Ovary (tissue), 9 donors: ENCODE measurements around the gene ANKLE1. TPM values are rescaled to one million over a fixed set of nuclear protein-coding genes. Genes with fewer than 3 reads are reported as not detected.

ENCODE experiments used
- DNase-seq, 5 donors: peaks; one replicate each; pipeline ENCODE4 v3.0.0-alpha.2; 2019 to 2020
- H3K27ac ChIP-seq, 2 donors: fragments of 200-600 bp; one replicate each; pipeline versions ENCODE4 v1.5.1 to v1.8.0; 2019 to 2022
- H3K27me3 ChIP-seq: fragments of 200-600 bp; one replicate; pipeline ENCODE4 v1.8.0; 2022
- H3K36me3 ChIP-seq: fragments of 200-600 bp; sonication (generic); one replicate; pipeline ENCODE4 v1.5.1; 2019
- H3K4me1 ChIP-seq: one replicate; pipeline ENCODE4 v1.8.1; 2013; ENCODE audit warnings: mild to moderate bottlenecking, moderate library complexity; ENCODE audit not compliant: insufficient read depth
- H3K4me3 ChIP-seq: fragments of 200-600 bp; sonication (generic); one replicate; pipeline ENCODE4 v1.5.1; 2017
- H3K9me3 ChIP-seq, 2 donors: fragments of 200-600 bp in 1 of 2; sonication (generic) in 1 of 2; one replicate each; pipeline versions ENCODE4 v1.5.1 to v1.8.1; 2013 to 2019; ENCODE audit warnings: mild to moderate bottlenecking in 1 of 2, moderate library complexity in 1 of 2
- CTCF ChIP-seq, 3 donors: fragments of 450-650 bp in 2 of 3; fragments of 200-600 bp in 1 of 3; IDR thresholded peaks; one replicate each; pipeline versions ENCODE4 v1.5.1 to v1.8.0; 2016 to 2022; ENCODE audit warnings: antibody characterized with exemption in 3 of 3, mild to moderate bottlenecking in 1 of 3
- EP300 ChIP-seq: sonication (generic); formaldehyde crosslinking; IDR thresholded peaks from one replicate; pipeline ENCODE4 v1.6.1; 2017; ENCODE audit warnings: antibody characterized with exemption
- POLR2A ChIP-seq: fragments of 450-650 bp; IDR thresholded peaks from one replicate; pipeline ENCODE4 v1.6.1; 2017; ENCODE audit warnings: antibody characterized with exemption, mild to moderate bottlenecking, moderate library complexity
- WGBS, 3 donors: extraction: QIAGEN DNeasy Blood & Tissue Kit in 1 of 3; methylation state at CpG; one replicate each; pipeline versions ENCODE4 v1.1.5 to v1.1.7; 2013 to 2017; 5-methylcytosine and 5-hydroxymethylcytosine counted together
- intact Hi-C, 4 donors: fragments of 100-400 bp; cut with DNase I; formaldehyde crosslinking; loops; one replicate each; pipeline versions ENCODE4 v1.11.0 to v1.15.1; 2022 to 2023
- polyA plus RNA-seq, 2 donors: library from polyadenylated mRNA; stranded (reverse); fragments of 200-250 nt in 1 of 2; fragments of 350-450 nt in 1 of 2; fragmentation: Illumina TruSeq in 1 of 2; extraction: RNeasy Lipid Tissue Mini Kit (QIAGEN cat#74804) in 1 of 2; gene quantifications; one replicate each; pipeline ENCODE4 v1.2.3, GENCODE V29; 2013 to 2014
- total RNA-seq, 7 donors: library from RNA; depleted of rRNA in 2 of 7; stranded (reverse); fragments of >200 nt in 2 of 7; fragmentation: NEBNext Ultra II Directional in 3 of 7; extraction: Animal tissue kit (Norgen Biotek cat#: 25700) in 3 of 7; gene quantifications; one replicate each; pipeline versions ENCODE4 v1.1.0 to v1.2.4, GENCODE V29; 2016 to 2023
- donor health status: DM: no; HTN: no; CAD: no; lungs with moderate emphysema.
- donor health status: DM: no; HTN: no; CAD: no.
- donor health status: Bipolar disorder and iron deficiency.
- donor health status: DM: yes; HTN: yes; CAD: no.
- donor health status: DM: no; HTN: no; CAD: no.
- donor health status: DM: yes; HTN: yes; CAD: no.

Gene ANKLE1
- total and polyA plus RNA-seq, 9 donors: 0.12 to 1.6 (median 0.81) TPM

- Histone ChIP-seq H3K9me3 (no peaks in the 10 kb centered on the region), H3K4me1 (no peaks in the 10 kb centered on the region), H3K36me3 (no peaks in the 10 kb centered on the region), H3K27ac (no peak overlapping the region), H3K4me3 (no peak overlapping the region), H3K27me3 (no peaks in the 10 kb centered on the region)
- intact Hi-C loops: no loop called here
- DNase-seq: no peak
- TF ChIP-seq EP300 (no peak), CTCF (IDR thresholded peaks at IDR 0.05) (no peak), POLR2A (no peak)
- 45 to 62% (median 51%) methylated on average over 10 of the region's 10 CpGs for WGBS, 3 donors
Observed at GRCh38 chr19:17322854-17323253, 41.2 kb downstream of the ANKLE1 start.

- no peaks in the 10 kb centered on the region for H3K27me3 ChIP-seq
- DNase-seq: no peak
- H3K4me3 ChIP-seq: no peak overlapping the region
- H3K27ac ChIP-seq: no peak overlapping the region
- no peaks in the 10 kb centered on the region for H3K36me3 ChIP-seq
- no peaks in the 10 kb centered on the region for H3K9me3 ChIP-seq
- H3K4me1 ChIP-seq: no peaks in the 10 kb centered on the region
- intact Hi-C loops: no loop called here
- TF ChIP-seq CTCF (IDR thresholded peaks at IDR 0.05) (no peak), EP300 (no peak), POLR2A (no peak)
- 18 to 37% (median 25%) methylated on average over 12 to 56 of the region's 56 CpGs for WGBS, 3 donors
Observed at GRCh38 chr19:17323300-17323963, 41.7 kb downstream of the ANKLE1 start.

- Histone ChIP-seq H3K4me3 (no peak overlapping the region), H3K27ac (no peak overlapping the region), H3K4me1 (peaks cover 3% of the 10 kb centered on the region), H3K9me3 (no peaks in the 10 kb centered on the region), H3K36me3 (no peaks in the 10 kb centered on the region), H3K27me3 (no peaks in the 10 kb centered on the region)
- intact Hi-C loops: no loop called here
- WGBS, 3 donors: 16 to 33% (median 21%) methylated on average over 6 to 7 of the region's 7 CpGs
- no peak for TF ChIP-seq CTCF (IDR thresholded peaks at IDR 0.05)
- TF ChIP-seq EP300: no peak
- no peak for DNase-seq
Observed at GRCh38 chr19:17323964-17324332, 42.2 kb downstream of the ANKLE1 start.

DNA sequence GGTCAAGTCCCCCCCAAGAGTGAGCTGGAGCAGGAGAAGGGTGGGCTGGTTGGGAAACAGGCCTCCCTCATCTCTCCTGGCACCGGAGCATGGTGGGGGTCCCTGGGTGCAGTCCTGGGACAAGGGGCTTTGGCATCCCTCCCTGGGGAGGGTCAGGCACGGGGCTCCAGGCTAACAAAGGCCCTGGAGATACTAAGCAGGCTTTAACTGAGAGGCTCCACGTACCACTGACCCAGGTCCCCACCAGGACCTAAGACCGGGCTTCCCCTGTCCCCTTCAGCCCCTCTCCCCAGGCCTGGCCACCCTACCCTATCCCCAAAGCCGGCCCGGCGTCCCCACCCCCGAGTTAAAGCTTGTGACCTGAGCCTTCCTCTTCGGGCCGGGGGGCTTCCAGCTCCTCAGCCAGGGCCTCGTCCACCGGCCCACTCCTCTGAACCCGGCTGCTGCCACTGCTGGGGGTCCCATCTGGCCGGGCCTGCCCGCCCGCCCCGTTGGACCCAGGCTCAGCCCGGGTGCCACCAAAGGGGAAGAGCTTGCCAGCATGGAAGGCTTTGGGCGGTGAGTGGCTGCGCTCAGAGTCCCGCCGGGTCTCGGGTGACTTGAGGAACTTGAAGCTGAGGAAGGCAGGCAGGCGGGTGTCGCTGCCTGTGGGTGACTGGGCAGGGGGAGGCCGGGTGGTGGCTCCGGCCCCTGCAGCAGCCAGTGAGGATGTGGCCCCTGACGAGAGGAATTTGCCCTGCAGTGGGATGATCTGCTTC lies 42.8 kb downstream of the ANKLE1 start:
- whole genome bisulfite sequencing, 3 donors: 86 to 87% (median 87%) methylated on average over 27 to 28 of the region's 28 CpGs
- Histone ChIP-seq H3K27ac (no peak overlapping the region), H3K4me3 (no peak overlapping the region), H3K27me3 (no peaks in the 10 kb centered on the region), H3K4me1 (peaks cover 4% of the 10 kb centered on the region), H3K36me3 (no peaks in the 10 kb centered on the region), H3K9me3 (no peaks in the 10 kb centered on the region)
- TF ChIP-seq CTCF (IDR thresholded peaks at IDR 0.05): no peak
- no peak for TF ChIP-seq POLR2A
- TF ChIP-seq EP300: no peak
- DNase-seq: no peak
- intact Hi-C loops: no loop called here
